SK-N-SH (cell line): ENCODE measurements around the gene EHD2. TPM values are rescaled to one million over a fixed set of nuclear protein-coding genes. Genes with fewer than 3 reads are reported as not detected.

Experiments used
- CTCF ChIA-PET: fragments of 300-600, 350-600 bp; formaldehyde crosslinking; extraction: SDS; loops from one replicate; lab custom pipeline; 2021; lab: Yijun Ruan, JAX
- POLR2A ChIA-PET: fragments of 350-600 bp; sonication (Branson Sonifier 250); formaldehyde crosslinking; extraction: SDS; loops from one replicate; lab custom pipeline; 2020; ENCODE audit warnings: antibody characterized with exemption, inconsistent platforms; lab: Yijun Ruan, JAX
- DNase-seq: peaks from one replicate; pipeline ENCODE4 v3.0.0; 2012
- H2AFZ ChIP-seq: fragments of 200-600 bp; sonication (generic); 2 replicates; pipeline ENCODE4 v1.8.1; 2016; ENCODE audit warnings: antibody characterized with exemption, mild to moderate bottlenecking, low read depth
- H3F3A ChIP-seq: fragments of 200-600 bp; sonication (generic); replicated peaks from 2 replicates; pipeline ENCODE3; 2016; ENCODE audit warnings: antibody characterized with exemption, mild to moderate bottlenecking; ENCODE audit not compliant: insufficient read depth
- H3K27ac ChIP-seq, 2 experiments: fragments of 200-500 bp in 1 of 2; fragments of 200-600 bp in 1 of 2; sonication (Bioruptor generic) in 1 of 2; sonication (generic), shearing (Covaris generic) in 1 of 2; 2 replicates each; pipeline versions ENCODE4 v1.5.1 to v1.6.1; 2014 to 2016; ENCODE audit warnings: low read depth in 2 of 2, inconsistent platforms in 1 of 2, low read length in 1 of 2, mild to moderate bottlenecking in 1 of 2, mixed read lengths in 1 of 2
- H3K27me3 ChIP-seq: fragments of 200-600 bp; sonication (generic), shearing (Covaris generic); 2 replicates; pipeline ENCODE4 v1.6.1; 2016; ENCODE audit warnings: mixed run types; ENCODE audit not compliant: insufficient read depth
- H3K36me3 ChIP-seq, 2 experiments: fragments of 200-500 bp in 1 of 2; fragments of 200-600 bp in 1 of 2; sonication (Bioruptor generic) in 1 of 2; sonication (generic) in 1 of 2; replicated peaks in 1 of 2; 2 replicates each; pipeline versions ENCODE3 to v1.5.1; 2014 to 2016; ENCODE audit warnings: low read length in 1 of 2, mild to moderate bottlenecking in 1 of 2; ENCODE audit not compliant: insufficient read depth in 2 of 2, control insufficient read depth in 1 of 2
- H3K4me1 ChIP-seq, 2 experiments: fragments of 200-500 bp in 1 of 2; fragments of 200-600 bp in 1 of 2; sonication (Bioruptor generic) in 1 of 2; sonication (generic), shearing (Covaris generic) in 1 of 2; 2 replicates each; pipeline versions ENCODE4 v1.5.1 to v1.6.1; 2014 to 2016; ENCODE audit warnings: low read depth in 1 of 2, low read length in 1 of 2, mixed run types in 1 of 2; ENCODE audit not compliant: insufficient read depth in 2 of 2, control insufficient read depth in 1 of 2
- H3K4me2 ChIP-seq: fragments of 200-600 bp; sonication (generic), shearing (Covaris generic); 2 replicates; pipeline ENCODE4 v1.6.1; 2017; ENCODE audit warnings: mixed run types
- H3K4me3 ChIP-seq, 2 experiments: fragments of 200-500 bp in 1 of 2; fragments of 200-600 bp in 1 of 2; sonication (Bioruptor generic) in 1 of 2; sonication (generic), shearing (Covaris generic) in 1 of 2; 2 replicates each; pipeline versions ENCODE4 v1.5.1 to v1.8.1; 2014 to 2016; ENCODE audit warnings: low read depth in 2 of 2, inconsistent platforms in 1 of 2, low read length in 1 of 2, mild to moderate bottlenecking in 1 of 2, mixed read lengths in 1 of 2, moderate library complexity in 1 of 2
- H3K79me2 ChIP-seq: fragments of 200-600 bp; sonication (generic); 2 replicates; pipeline ENCODE4 v1.8.1; 2017; ENCODE audit warnings: mild to moderate bottlenecking; ENCODE audit not compliant: insufficient read depth
- H3K9ac ChIP-seq: fragments of 200-600 bp; sonication (generic); 2 replicates; pipeline ENCODE4 v1.6.1; 2017; ENCODE audit warnings: mixed run types
- H3K9me2 ChIP-seq: fragments of 200-600 bp; sonication (generic); 2 replicates; pipeline ENCODE4 v1.6.1; 2017; ENCODE audit warnings: mixed run types
- H3K9me3 ChIP-seq: fragments of 200-600 bp; sonication (generic); 2 replicates; pipeline ENCODE4 v1.6.1; 2017; ENCODE audit warnings: mixed run types, mild to moderate bottlenecking, moderate library complexity
- H4K20me1 ChIP-seq: fragments of 200-600 bp; sonication (generic); 2 replicates; pipeline ENCODE4 v1.6.1; 2017; ENCODE audit warnings: mild to moderate bottlenecking, mixed run types; ENCODE audit not compliant: insufficient read depth
- CHD2 ChIP-seq: fragments of 150-350 bp; IDR thresholded peaks from 2 replicates; pipeline ENCODE4 v1.6.1; 2018; ENCODE audit warnings: low read length; ENCODE audit not compliant: partially characterized antibody
- EP300 ChIP-seq, 2 experiments: IDR thresholded peaks; 2 replicates each; pipeline versions ENCODE4 v1.4.0 to v1.6.1; 2012; ENCODE audit warnings: borderline replicate concordance in 1 of 2, low read depth in 1 of 2, low read length in 1 of 2
- FOSL2 ChIP-seq: IDR thresholded peaks from 2 replicates; pipeline ENCODE4 v1.4.0; 2012; ENCODE audit warnings: low read depth, mild to moderate bottlenecking, moderate library complexity, borderline replicate concordance
- FOXM1 ChIP-seq: IDR thresholded peaks from 2 replicates; pipeline ENCODE4 v1.4.0; 2012; ENCODE audit warnings: low read depth, mild to moderate bottlenecking
- GABPA ChIP-seq: IDR thresholded peaks from 2 replicates; pipeline ENCODE4 v1.4.0; 2012; ENCODE audit warnings: low read depth, mild to moderate bottlenecking
- MAX ChIP-seq: IDR thresholded peaks from 2 replicates; pipeline ENCODE4 v1.4.0; 2012; ENCODE audit warnings: low read depth
- MEF2A ChIP-seq: IDR thresholded peaks from 2 replicates; pipeline ENCODE4 v1.4.0; 2012; ENCODE audit warnings: low read depth, borderline replicate concordance
- MXI1 ChIP-seq: IDR thresholded peaks from 2 replicates; pipeline ENCODE4 v1.6.1; 2012; ENCODE audit warnings: mild to moderate bottlenecking, low read depth, low read length, improper control_type of control experiment
- PBX3 ChIP-seq: IDR thresholded peaks from 2 replicates; pipeline ENCODE4; 2012
- RAD21 ChIP-seq: IDR thresholded peaks from 2 replicates; pipeline ENCODE4 v1.6.1; 2012; ENCODE audit warnings: mild to moderate bottlenecking, low read length
- RCOR1 ChIP-seq: fragments of 150-350 bp; IDR thresholded peaks from 2 replicates; pipeline ENCODE4 v1.6.1; 2017; ENCODE audit warnings: antibody characterized with exemption, low read length
- REST ChIP-seq: IDR thresholded peaks from 2 replicates; pipeline ENCODE4 v1.6.1; 2012; ENCODE audit warnings: mild to moderate bottlenecking, low read depth, low read length, moderate library complexity
- RXRA ChIP-seq: IDR thresholded peaks from 2 replicates; pipeline ENCODE4 v1.4.0; 2012; ENCODE audit warnings: low read depth, mild to moderate bottlenecking, borderline replicate concordance
- SIN3A ChIP-seq: IDR thresholded peaks from 2 replicates; pipeline ENCODE4 v1.6.1; 2012; ENCODE audit warnings: low read depth, mild to moderate bottlenecking, low read length, moderate library complexity, borderline replicate concordance
- SMC3 ChIP-seq: IDR thresholded peaks from 2 replicates; pipeline ENCODE4 v1.6.1; 2012; ENCODE audit warnings: low read depth, low read length, improper control_type of control experiment
- TEAD4 ChIP-seq: IDR thresholded peaks from 2 replicates; pipeline ENCODE4 v1.4.0; 2012; ENCODE audit warnings: mild to moderate bottlenecking, borderline replicate concordance; ENCODE audit not compliant: insufficient read depth
- USF1 ChIP-seq: IDR thresholded peaks from 2 replicates; pipeline ENCODE4 v1.4.0; 2012; ENCODE audit warnings: low read depth, borderline replicate concordance
- USF2 ChIP-seq: fragments of 150-350 bp; IDR thresholded peaks from 2 replicates; pipeline ENCODE4 v1.6.1; 2017; ENCODE audit warnings: antibody characterized with exemption, low read length, low read depth, borderline replicate concordance
- YY1 ChIP-seq: IDR thresholded peaks from 2 replicates; pipeline ENCODE4 v1.4.0; 2012; ENCODE audit warnings: low read depth, mild to moderate bottlenecking
- WGBS: methylation state at CpG from one replicate; pipeline ENCODE4 v1.1.6; 2017; ENCODE audit warnings: low lambda C conversion rate; 5-methylcytosine and 5-hydroxymethylcytosine counted together
- polyA plus RNA-seq, 3 experiments: library from polyadenylated mRNA; depleted of rRNA; stranded (reverse); fragments of >200 nt; gene quantifications; 2 replicates each; pipeline ENCODE4 v1.2.3, GENCODE V29; 2012

EHD2 gene
- polyA plus RNA-seq, 1 of the 3 experiments (the other 2 are of a cell fraction): 55.5 TPM

GRCh38 chr19:47756627-47756929 lies 43.4 kb downstream of the EHD2 start:
- CTCF ChIA-PET: interaction anchor here (0.6 to 2.0 kb wide), 5 partner anchors 9 to 1044 kb away, joined by 3 to 7 read pairs (median 6); partner anchors contain the start of genes EHD2 and NOP53
- H3K4me1 ChIP-seq: no peaks in the 10 kb centered on the region
- H3F3A ChIP-seq: peaks cover 12% of the 10 kb centered on the region
- TF ChIP-seq RAD21 (no peak), USF1 (no peak), FOXM1 (no peak), RCOR1 (no peak), MXI1 (no peak), CHD2 (no peak), EP300 (IDR thresholded peaks at IDR 0.05; ENCODE audit: borderline replicate concordance in 1 of 2, low read depth in 1 of 2, low read length in 1 of 2) (no peak), GABPA (no peak), PBX3 (no peak), USF2 (no peak), YY1 (no peak), MEF2A (no peak), RXRA (no peak), MAX (no peak), TEAD4 (no peak), REST (no peak), SMC3 (no peak), FOSL2 (no peak), SIN3A (no peak)
- H3K36me3 ChIP-seq: peaks cover 20 to 59% of the 10 kb centered on the region in 2 experiments
- H3K27me3 ChIP-seq: no peaks in the 10 kb centered on the region
- H2AFZ ChIP-seq: no peak overlapping the region
- no peak overlapping the region for H3K9ac ChIP-seq
- no peak for DNase-seq
- no peak overlapping the region for H3K4me2 ChIP-seq
- 93% methylated on average over 8 of the region's 12 CpGs for WGBS
- no peak overlapping the region for H3K4me3 ChIP-seq
- H3K79me2 ChIP-seq: no peaks in the 10 kb centered on the region
- H3K9me3 ChIP-seq: no peaks in the 10 kb centered on the region
- no peak overlapping the region for H3K27ac ChIP-seq
- POLR2A ChIA-PET: no interaction called here
- H3K9me2 ChIP-seq: no peaks in the 10 kb centered on the region
- H4K20me1 ChIP-seq: peaks cover 3% of the 10 kb centered on the region; the same call in 1 of the 2 replicates
